Breast epithelium (tissue), 4 donors: ENCODE measurements around the gene ENPP6. TPM values are rescaled to one million over a fixed set of nuclear protein-coding genes. Genes with fewer than 3 reads are reported as not detected.
"Not testable (repeated sequence)": the region's sequence is repeated elsewhere in the genome, so short reads cannot be mapped to it uniquely, and the experiment has no call there.

Experiments
- DNase-seq, 2 donors: peaks; one replicate each; pipeline ENCODE4 v3.0.0-alpha.2; 2019; ENCODE audit warnings: low spot score in 2 of 2
- H3K27ac ChIP-seq, 2 donors: fragments of 200-600 bp; sonication (generic) in 1 of 2; one replicate each; pipeline ENCODE4 v1.5.1; 2016 to 2019; ENCODE audit warnings: mild to moderate bottlenecking in 1 of 2
- H3K27me3 ChIP-seq, 2 donors: fragments of 200-600 bp; sonication (generic) in 1 of 2; one replicate each; pipeline versions ENCODE4 v1.5.1 to v1.6.0; 2017 to 2019; ENCODE audit warnings: control low read depth in 1 of 2, mild to moderate bottlenecking in 1 of 2
- H3K36me3 ChIP-seq: fragments of 200-600 bp; one replicate; pipeline ENCODE4 v1.5.1; 2019
- H3K4me1 ChIP-seq, 2 donors: fragments of 200-600 bp; sonication (generic); one replicate each; pipeline ENCODE4 v1.5.1; 2016 to 2019; ENCODE audit warnings: control low read depth in 1 of 2
- H3K4me3 ChIP-seq, 3 donors: fragments of 200-600 bp; sonication (generic); 1 replicate in 2 of 3; 2 replicates in 1 of 3; pipeline ENCODE4 v1.5.1; 2016 to 2019; ENCODE audit warnings: mild to moderate bottlenecking in 3 of 3, moderate library complexity in 2 of 3
- H3K9me3 ChIP-seq, 2 donors: fragments of 200-600 bp; sonication (generic) in 1 of 2; one replicate each; pipeline ENCODE4 v1.5.1; 2016 to 2019; ENCODE audit warnings: control low read depth in 1 of 2
- CTCF ChIP-seq, 3 donors: fragments of 450-650 bp; IDR thresholded peaks; one replicate each; pipeline ENCODE4 v1.5.1; 2016 to 2017; ENCODE audit warnings: antibody characterized with exemption in 3 of 3, mild to moderate bottlenecking in 3 of 3, moderate library complexity in 3 of 3
- POLR2A ChIP-seq: fragments of 450-650 bp; IDR thresholded peaks from one replicate; pipeline ENCODE4 v1.6.1; 2016; ENCODE audit warnings: antibody characterized with exemption, mild to moderate bottlenecking, moderate library complexity
- POLR2AphosphoS5 ChIP-seq, 3 donors: sonication (generic); formaldehyde crosslinking; IDR thresholded peaks; one replicate each; pipeline ENCODE4 v1.6.1; 2017; ENCODE audit warnings: antibody characterized with exemption in 3 of 3
- intact Hi-C: fragments of 100-400 bp; cut with DNase I; formaldehyde crosslinking; loops from one replicate; pipeline ENCODE4 v1.15.1; 2023; ENCODE audit warnings: low total_unique reads
- total RNA-seq, 3 donors: library from RNA; depleted of rRNA; stranded (reverse); fragments of >200 nt; gene quantifications; one replicate each; pipeline ENCODE4 v1.1.0, GENCODE V29; 2016

The ENPP6 gene
- total RNA-seq, 3 donors from 2014 or later, result 0.16 to 0.59 (median 0.33) TPM

GRCh38 chr4:184142121-184143000 lies 75.3 kb downstream of the ENPP6 start:
- H3K27me3 ChIP-seq, result no peaks in the 10 kb centered on the region
- intact Hi-C loops, result no loop called here
- DNase-seq, result no peak
- H3K27ac ChIP-seq, result no peak overlapping the region
- peaks cover 0 to 6% of the 10 kb centered on the region in 2 donors for H3K9me3 ChIP-seq
- H3K4me1 ChIP-seq, result no peaks in the 10 kb centered on the region
- no peak overlapping the region for H3K4me3 ChIP-seq
- TF ChIP-seq POLR2AphosphoS5 (IDR thresholded peaks at IDR 0.05) (no peak), CTCF (IDR thresholded peaks at IDR 0.05) (no peak), POLR2A (no peak)
- no peaks in the 10 kb centered on the region for H3K36me3 ChIP-seq

GRCh38 chr4:184140901-184141300 lies 76.8 kb downstream of the ENPP6 start:
- H3K36me3 ChIP-seq, DNase-seq, H3K4me3 ChIP-seq, intact Hi-C loops, H3K27ac ChIP-seq, H3K4me1 ChIP-seq, H3K27me3 ChIP-seq: not testable (repeated sequence)
- peaks cover 6 to 21% of the 10 kb centered on the region in 2 donors for H3K9me3 ChIP-seq

GRCh38 chr4:184136525-184136924 lies 81.1 kb downstream of the ENPP6 start:
- intact Hi-C loops, result no loop called here

GRCh38 chr4:184126800-184127199 lies 90.9 kb downstream of the ENPP6 start:
- DNase-seq, result no peak
- Histone ChIP-seq H3K36me3 (no peaks in the 10 kb centered on the region), H3K4me1 (no peaks in the 10 kb centered on the region), H3K9me3 (peaks cover 0 to 5% of the 10 kb centered on the region in 2 donors), H3K27ac (no peak overlapping the region), H3K27me3 (no peaks in the 10 kb centered on the region), H3K4me3 (no peak overlapping the region)
- no peak for TF ChIP-seq CTCF (IDR thresholded peaks at IDR 0.05)
- no peak for TF ChIP-seq POLR2A
- no peak for TF ChIP-seq POLR2AphosphoS5 (IDR thresholded peaks at IDR 0.05)
- intact Hi-C loops, result no loop called here

More at GRCh38 chr4:184136525-184136924, 81.1 kb downstream of the ENPP6 start:
- Histone ChIP-seq H3K27me3 (no peaks in the 10 kb centered on the region), H3K27ac (no peak overlapping the region), H3K36me3 (no peaks in the 10 kb centered on the region), H3K9me3 (peaks cover 6 to 21% of the 10 kb centered on the region in 2 donors), H3K4me1 (no peaks in the 10 kb centered on the region), H3K4me3 (no peak overlapping the region)
- TF ChIP-seq CTCF (IDR thresholded peaks at IDR 0.05) (no peak), POLR2A (no peak), POLR2AphosphoS5 (IDR thresholded peaks at IDR 0.05) (no peak)
- DNase-seq, result no peak

DNA sequence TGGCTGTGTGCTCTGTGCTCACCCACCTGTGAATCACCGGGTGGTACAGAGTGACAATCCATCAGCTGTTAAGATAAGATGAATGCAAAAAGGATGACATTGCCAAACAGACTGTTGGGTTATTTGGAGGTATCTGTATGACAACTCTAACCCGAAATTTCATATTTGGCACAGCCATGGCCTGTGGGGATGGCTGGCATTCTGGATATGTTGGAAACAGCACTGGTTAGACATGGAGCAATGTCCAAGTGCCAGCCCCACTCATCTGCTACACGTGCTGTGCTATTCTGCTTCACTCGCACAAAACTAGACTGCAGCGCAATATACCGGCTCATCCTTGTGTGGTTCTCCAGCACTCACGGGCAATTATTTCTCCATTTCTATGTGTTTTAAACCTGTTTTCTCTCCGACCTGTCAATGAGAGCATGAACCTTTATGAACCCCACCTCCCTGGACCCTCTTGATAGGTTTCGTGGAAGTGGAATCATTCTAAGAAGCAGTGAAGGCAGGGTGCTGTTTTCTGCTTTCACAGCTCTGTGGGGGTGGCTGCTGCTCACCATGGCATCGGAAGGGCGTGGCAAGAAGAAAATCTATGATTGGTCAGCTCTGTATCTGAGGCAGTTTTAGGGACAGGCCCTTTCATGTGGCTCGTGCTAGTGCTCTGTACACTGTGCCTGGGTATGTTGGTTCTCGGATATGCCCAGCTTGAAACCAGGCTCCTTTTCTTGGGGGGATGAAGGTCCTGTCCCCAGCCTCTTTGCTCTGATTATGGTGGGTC lies 94.9 kb downstream of the ENPP6 start:
- Histone ChIP-seq H3K27ac (no peak overlapping the region), H3K9me3 (peaks cover 0 to 5% of the 10 kb centered on the region in 2 donors), H3K27me3 (no peaks in the 10 kb centered on the region), H3K4me3 (no peak overlapping the region), H3K4me1 (no peaks in the 10 kb centered on the region), H3K36me3 (no peaks in the 10 kb centered on the region)
- no peak for TF ChIP-seq CTCF (IDR thresholded peaks at IDR 0.05)
- TF ChIP-seq POLR2A, result no peak
- no peak for TF ChIP-seq POLR2AphosphoS5 (IDR thresholded peaks at IDR 0.05)
- no peak for DNase-seq
- intact Hi-C loops, result no loop called here
